ENCODE results near the gene RTKN. TPM values are rescaled to one million over a fixed set of nuclear protein-coding genes. Genes with fewer than 3 reads are reported as not detected.
"Not testable (repeated sequence)": the region's sequence is repeated elsewhere in the genome, so short reads cannot be mapped to it uniquely, and the experiment has no call there.

The RTKN gene
- polyA plus RNA-seq, 3 donors, result 0.07 TPM; not detected in 2

DNA sequence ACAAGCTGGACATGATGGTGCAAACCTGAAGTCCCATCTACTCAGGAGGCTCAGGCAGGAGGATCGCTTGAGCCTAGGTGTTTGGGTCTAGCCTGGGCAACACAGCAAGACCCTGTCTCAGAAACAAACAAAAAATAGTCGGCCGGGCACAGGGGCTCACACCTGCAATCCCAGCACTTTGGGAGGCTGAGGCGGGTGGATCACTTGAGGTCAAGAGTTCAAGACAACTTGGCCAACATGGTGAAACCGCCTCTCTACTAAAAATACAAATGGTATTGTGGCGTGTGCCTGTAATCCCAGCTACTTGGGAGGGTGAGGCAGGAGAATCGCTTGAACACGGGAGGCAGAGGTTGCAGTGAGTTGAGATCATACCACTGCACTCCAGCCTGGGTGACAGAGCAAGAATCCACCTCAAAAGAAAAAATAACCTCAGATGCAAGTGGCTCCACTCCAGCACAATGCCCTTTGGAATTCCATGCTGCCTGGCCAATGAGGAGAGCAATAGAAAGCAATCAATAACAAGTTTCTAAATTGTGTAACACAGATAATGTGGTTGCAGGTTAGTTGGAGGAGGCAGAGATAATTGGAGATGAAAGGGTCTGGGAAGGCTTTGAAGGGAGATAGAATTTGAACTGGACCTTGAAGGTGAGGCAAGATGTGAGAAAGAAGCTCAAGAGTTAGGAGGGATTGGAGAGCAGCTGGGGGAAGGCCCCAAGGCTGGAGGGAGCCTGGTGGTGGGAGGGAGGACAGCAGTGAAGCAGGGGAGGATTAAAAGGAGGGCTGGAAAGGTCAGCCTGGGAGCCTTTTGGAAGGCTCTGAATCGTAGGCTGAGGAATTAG is 47.1 kb upstream of the RTKN start:
- no peak overlapping the region for H3K4me3 ChIP-seq (replicated peaks in 1 of 3; ENCODE audit: low read depth in 2 of 3, low read length in 3 of 3)
- intact Hi-C loops (cut with micrococcal nuclease), result no loop called here
- H4K20me1 ChIP-seq (ENCODE audit: insufficient read depth, low read length), result peaks cover 2% of the 10 kb centered on the region
- no peak overlapping the region for H2AFZ ChIP-seq (ENCODE audit: insufficient read depth, low read depth, low read length, poor library complexity, severe bottlenecking)
- no peak for DNase-seq
- peaks cover under 1 to 2% of the 10 kb centered on the region in 2 donors for H3K4me1 ChIP-seq (ENCODE audit: control insufficient read depth in 1 of 2, insufficient read depth in 2 of 2, low read length in 2 of 2)
- H3K79me2 ChIP-seq (ENCODE audit: insufficient read depth, low read length), result peaks cover 15% of the 10 kb centered on the region
- Mint-ChIP-seq H3K4me3 (no peak overlapping the region), H3K27ac (no peak overlapping the region), H3K36me3 (peaks cover 66 to 80% of the 10 kb centered on the region in 2 donors), H3K9me3 (no peaks in the 10 kb centered on the region), H3K27me3 (ENCODE audit: low read depth in 3 of 3) (peaks cover 0 to 2% (median 2%) of the 10 kb centered on the region in 3 donors), H3K4me1 (no peaks in the 10 kb centered on the region)
- no peak overlapping the region for H3K9ac ChIP-seq (ENCODE audit: insufficient read depth, low read length, poor library complexity, severe bottlenecking)
- no peaks in the 10 kb centered on the region for H3K27me3 ChIP-seq (ENCODE audit: control insufficient read depth in 2 of 2, insufficient read depth in 2 of 2, low read length in 2 of 2)
- WGBS (ENCODE audit: insufficient coverage), result 97% methylated on average over 8 of the region's 9 CpGs
- H3K27ac ChIP-seq (ENCODE audit: low read depth in 1 of 2, low read length in 2 of 2), result no peak overlapping the region
- TF ChIP-seq, protein P1, sequence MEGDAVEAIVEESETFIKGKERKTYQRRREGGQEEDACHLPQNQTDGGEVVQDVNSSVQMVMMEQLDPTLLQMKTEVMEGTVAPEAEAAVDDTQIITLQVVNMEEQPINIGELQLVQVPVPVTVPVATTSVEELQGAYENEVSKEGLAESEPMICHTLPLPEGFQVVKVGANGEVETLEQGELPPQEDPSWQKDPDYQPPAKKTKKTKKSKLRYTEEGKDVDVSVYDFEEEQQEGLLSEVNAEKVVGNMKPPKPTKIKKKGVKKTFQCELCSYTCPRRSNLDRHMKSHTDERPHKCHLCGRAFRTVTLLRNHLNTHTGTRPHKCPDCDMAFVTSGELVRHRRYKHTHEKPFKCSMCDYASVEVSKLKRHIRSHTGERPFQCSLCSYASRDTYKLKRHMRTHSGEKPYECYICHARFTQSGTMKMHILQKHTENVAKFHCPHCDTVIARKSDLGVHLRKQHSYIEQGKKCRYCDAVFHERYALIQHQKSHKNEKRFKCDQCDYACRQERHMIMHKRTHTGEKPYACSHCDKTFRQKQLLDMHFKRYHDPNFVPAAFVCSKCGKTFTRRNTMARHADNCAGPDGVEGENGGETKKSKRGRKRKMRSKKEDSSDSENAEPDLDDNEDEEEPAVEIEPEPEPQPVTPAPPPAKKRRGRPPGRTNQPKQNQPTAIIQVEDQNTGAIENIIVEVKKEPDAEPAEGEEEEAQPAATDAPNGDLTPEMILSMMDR (IDR thresholded peaks at IDR 0.05), result no peak
- peaks cover 60 to 79% of the 10 kb centered on the region in 2 donors for H3K36me3 ChIP-seq (replicated peaks in 1 of 2; ENCODE audit: control insufficient read depth in 1 of 2, insufficient read depth in 2 of 2, low read length in 2 of 2)
- H3K4me2 ChIP-seq (replicated peaks; ENCODE audit: extremely low read depth, low read length, poor library complexity, severe bottlenecking), result no peak overlapping the region
- H3K9me3 ChIP-seq (replicated peaks in 1 of 2; ENCODE audit: control insufficient read depth in 1 of 2, insufficient read depth in 1 of 2, low read length in 2 of 2), result no peaks in the 10 kb centered on the region

DNA sequence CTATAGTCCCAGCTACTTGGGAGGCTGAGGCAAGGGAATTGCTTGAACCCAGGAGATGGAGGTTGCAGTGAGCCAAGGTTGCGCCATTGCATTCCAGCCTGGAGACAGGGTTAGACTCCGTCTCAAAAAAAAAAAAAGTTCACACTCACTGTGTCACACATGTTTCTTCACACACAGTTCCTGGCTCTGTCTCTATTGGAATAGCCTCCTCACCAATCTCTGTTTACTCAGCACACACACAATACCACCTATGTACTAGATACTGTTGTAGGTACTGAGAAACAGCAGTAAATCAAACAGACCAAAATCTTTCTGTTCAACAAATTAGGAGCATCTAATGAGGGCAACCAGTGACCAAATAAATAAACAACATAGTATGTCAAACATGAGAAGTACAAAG is 44.4 kb upstream of the RTKN start:
- Histone ChIP-seq H3K79me2 (ENCODE audit: insufficient read depth, low read length) (peaks cover 34% of the 10 kb centered on the region), H4K20me1 (ENCODE audit: insufficient read depth, low read length) (peaks cover 11% of the 10 kb centered on the region), H3K4me2 (replicated peaks; ENCODE audit: extremely low read depth, low read length, poor library complexity, severe bottlenecking) (no peak overlapping the region), H3K9me3 (replicated peaks in 1 of 2; ENCODE audit: control insufficient read depth in 1 of 2, insufficient read depth in 1 of 2, low read length in 2 of 2) (no peaks in the 10 kb centered on the region), H3K9ac (ENCODE audit: insufficient read depth, low read length, poor library complexity, severe bottlenecking) (no peak overlapping the region), H3K4me1 (ENCODE audit: control insufficient read depth in 1 of 2, insufficient read depth in 2 of 2, low read length in 2 of 2) (peaks cover 19 to 25% of the 10 kb centered on the region in 2 donors), H3K4me3 (replicated peaks in 1 of 3; ENCODE audit: low read depth in 2 of 3, low read length in 3 of 3) (no peak overlapping the region), H3K27ac (ENCODE audit: low read depth in 1 of 2, low read length in 2 of 2) (no peak overlapping the region), H3K27me3 (ENCODE audit: control insufficient read depth in 2 of 2, insufficient read depth in 2 of 2, low read length in 2 of 2) (no peaks in the 10 kb centered on the region), H3K36me3 (replicated peaks in 1 of 2; ENCODE audit: control insufficient read depth in 1 of 2, insufficient read depth in 2 of 2, low read length in 2 of 2) (peaks cover 32 to 54% of the 10 kb centered on the region in 2 donors), H2AFZ (ENCODE audit: insufficient read depth, low read depth, low read length, poor library complexity, severe bottlenecking) (no peak overlapping the region)
- H3K27me3 Mint-ChIP-seq (ENCODE audit: low read depth in 3 of 3), result peaks cover 0 to 2% (median 0%) of the 10 kb centered on the region in 3 donors
- TF ChIP-seq, protein P1 (IDR thresholded peaks at IDR 0.05), result no peak
- H3K4me1 Mint-ChIP-seq, result peaks cover 17% of the 10 kb centered on the region
- DNase-seq, result no peak
- intact Hi-C loops (cut with micrococcal nuclease), result no loop called here
- no CpG with 5 or more reads among the region's 2 CpGs for WGBS (ENCODE audit: insufficient coverage)
- H3K36me3 Mint-ChIP-seq, result peaks cover 40 to 53% of the 10 kb centered on the region in 2 donors
- H3K27ac Mint-ChIP-seq, result peak overlapping the region in 1 of 7 donors; percentile 10
- H3K4me3 Mint-ChIP-seq, result no peak overlapping the region
- H3K9me3 Mint-ChIP-seq, result no peaks in the 10 kb centered on the region

DNA sequence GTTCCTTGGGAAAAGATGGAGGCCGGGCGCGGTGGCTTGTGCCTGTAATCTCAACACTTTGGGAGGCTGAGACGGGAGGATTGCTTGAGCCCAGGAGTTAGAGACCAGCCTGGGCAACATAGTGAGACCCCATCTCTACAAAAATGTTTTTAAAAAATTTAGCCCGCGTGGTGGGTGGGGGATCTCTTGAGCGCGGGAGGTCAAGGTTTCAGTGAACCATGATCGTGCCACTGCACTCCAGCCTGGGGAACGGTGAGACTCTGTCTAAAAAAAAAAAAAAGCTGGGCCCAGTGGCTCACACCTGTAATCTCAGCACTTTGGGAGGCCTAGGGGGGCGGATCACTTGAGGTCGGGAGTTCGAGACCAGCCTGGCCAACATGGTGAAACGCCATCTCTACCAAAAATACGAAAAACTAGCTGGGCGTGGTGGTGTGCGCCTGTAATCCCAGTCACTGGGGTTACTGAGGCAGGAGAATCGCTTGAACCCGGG is 42.0 kb upstream of the RTKN start:
- Histone ChIP-seq H3K9ac (ENCODE audit: insufficient read depth, low read length, poor library complexity, severe bottlenecking) (peak overlapping the region; percentile 76), H3K27ac (ENCODE audit: low read depth in 1 of 2, low read length in 2 of 2) (peak overlapping the region in 1 of 2 donors; percentile 90)

More for the DNA sequence above, 42.0 kb upstream of the RTKN start:
- H3K27me3 Mint-ChIP-seq (ENCODE audit: low read depth in 3 of 3); H3K27me3 ChIP-seq (ENCODE audit: control insufficient read depth in 2 of 2, insufficient read depth in 2 of 2, low read length in 2 of 2); H3K9me3 Mint-ChIP-seq; H3K9me3 ChIP-seq (replicated peaks in 1 of 2; ENCODE audit: control insufficient read depth in 1 of 2, insufficient read depth in 1 of 2, low read length in 2 of 2); DNase-seq: not testable (repeated sequence)
- Histone ChIP-seq H3K36me3 (replicated peaks in 1 of 2; ENCODE audit: control insufficient read depth in 1 of 2, insufficient read depth in 2 of 2, low read length in 2 of 2) (peaks cover 18 to 47% of the 10 kb centered on the region in 2 donors), H3K79me2 (ENCODE audit: insufficient read depth, low read length) (peaks cover 49% of the 10 kb centered on the region), H4K20me1 (ENCODE audit: insufficient read depth, low read length) (peaks cover 20% of the 10 kb centered on the region), H3K4me3 (replicated peaks in 1 of 3; ENCODE audit: low read depth in 2 of 3, low read length in 3 of 3) (peak overlapping the region in 2 of 3 experiments; percentile 86 to 94), H2AFZ (ENCODE audit: insufficient read depth, low read depth, low read length, poor library complexity, severe bottlenecking) (peak overlapping the region; percentile 98), H3K4me1 (ENCODE audit: control insufficient read depth in 1 of 2, insufficient read depth in 2 of 2, low read length in 2 of 2) (peaks cover 24 to 32% of the 10 kb centered on the region in 2 donors), H3K4me2 (replicated peaks; ENCODE audit: extremely low read depth, low read length, poor library complexity, severe bottlenecking) (peak overlapping the region; percentile 95)
- intact Hi-C loops (cut with micrococcal nuclease), result loop anchor here (2.0 to 5.0 kb wide), 5 partner anchors 29 to 103 kb away; partner anchors contain the start of genes AUP1 (in 2 of the 2), HTRA2 (in 2 of the 2), DQX1 (in 1 of the 2) and INO80B (in 1 of the 2)
- peaks cover 34 to 53% of the 10 kb centered on the region in 2 donors for H3K36me3 Mint-ChIP-seq
- H3K4me1 Mint-ChIP-seq, result peaks cover 29% of the 10 kb centered on the region
- 87% methylated on average over 9 of the region's 19 CpGs for WGBS (ENCODE audit: insufficient coverage)
- H3K27ac Mint-ChIP-seq, result peak overlapping the region in 3 of 7 donors; percentile 64 to 100 (median 99)
- peak overlapping the region; percentile 100 for H3K4me3 Mint-ChIP-seq
